H1 (cell line): ENCODE data around the gene ARHGEF6. TPM values are rescaled to one million over a fixed set of nuclear protein-coding genes. Genes with fewer than 3 reads are reported as not detected.

Experiments used
- CTCF ChIA-PET: fragments of 300-600 bp; sonication (Branson Sonifier 250); formaldehyde crosslinking; loops from one replicate; lab custom pipeline; 2021; ENCODE audit not compliant: partially characterized antibody; lab: Charles Lee
- POLR2A ChIA-PET: fragments of 300-600 bp; sonication (Branson Sonifier 250); formaldehyde crosslinking; loops from one replicate; lab custom pipeline; 2021; ENCODE audit warnings: inconsistent platforms; ENCODE audit not compliant: partially characterized antibody; lab: Charles Lee
- DNase-seq, 2 experiments: peaks; one replicate each; pipeline versions ENCODE4 v3.0.0 to v3.0.0-alpha.2; 2010 to 2022; ENCODE audit warnings: low spot score in 2 of 2, low read depth in 1 of 2, mixed read lengths in 1 of 2
- FAIRE-seq: peaks from 2 replicates; lab custom pipeline; 2011; peaks lifted over from hg19 to GRCh38; lab: Jason Lieb, UNC
- H2AFZ ChIP-seq: 2 replicates; pipeline ENCODE4 v1.8.1; 2012; ENCODE audit warnings: low read length, inconsistent platforms
- H2AK5ac ChIP-seq: 2 replicates; pipeline ENCODE4 v1.6.1; 2013; ENCODE audit warnings: low read depth, low read length
- H2BK120ac ChIP-seq: replicated peaks from 2 replicates; pipeline ENCODE3; 2013; ENCODE audit warnings: low read depth, low read length, inconsistent platforms
- H2BK12ac ChIP-seq: 2 replicates; pipeline ENCODE4 v1.6.1; 2013; ENCODE audit warnings: low read depth, low read length
- H2BK15ac ChIP-seq: 2 replicates; pipeline ENCODE4 v1.6.1; 2013; ENCODE audit warnings: low read length
- H2BK20ac ChIP-seq: 2 replicates; pipeline ENCODE4 v1.6.1; 2013; ENCODE audit warnings: low read length
- H2BK5ac ChIP-seq: 2 replicates; pipeline ENCODE4 v1.6.1; 2013; ENCODE audit warnings: low read depth, low read length
- H3K14ac ChIP-seq: 2 replicates; pipeline ENCODE4 v1.6.1; 2013; ENCODE audit warnings: inconsistent platforms; ENCODE audit not compliant: insufficient read length
- H3K18ac ChIP-seq: 2 replicates; pipeline ENCODE4 v1.6.1; 2013; ENCODE audit warnings: low read length; ENCODE audit errors: extremely low read depth
- H3K23ac ChIP-seq: 2 replicates; pipeline ENCODE4 v1.6.1; 2013; ENCODE audit warnings: inconsistent platforms; ENCODE audit not compliant: insufficient read length
- H3K23me2 ChIP-seq: 2 replicates; pipeline ENCODE4 v1.6.1; 2013; ENCODE audit warnings: low read depth, low read length
- H3K27ac ChIP-seq: 2 replicates; pipeline ENCODE4 v1.6.1; 2011; ENCODE audit warnings: low read depth, low read length, inconsistent platforms
- H3K27me3 ChIP-seq, 4 experiments: replicated peaks in 1 of 4; 1 replicate in 1 of 4; 2 replicates in 3 of 4; pipeline versions ENCODE4 v1.6.1 to v1.8.1; 2011 to 2013; ENCODE audit warnings: low read length in 3 of 4, mild to moderate bottlenecking in 3 of 4, inconsistent platforms in 2 of 4, mixed read lengths in 2 of 4, moderate library complexity in 1 of 4; ENCODE audit not compliant: control insufficient read depth in 3 of 4, insufficient read depth in 3 of 4; ENCODE audit errors: extremely low read depth in 1 of 4
- H3K36me3 ChIP-seq, 4 experiments: 2 replicates each; pipeline versions ENCODE4 v1.6.1 to v1.8.1; 2011 to 2013; ENCODE audit warnings: mild to moderate bottlenecking in 4 of 4, low read length in 3 of 4, moderate library complexity in 2 of 4, control low read depth in 1 of 4, inconsistent platforms in 1 of 4; ENCODE audit not compliant: insufficient read depth in 4 of 4, control insufficient read depth in 2 of 4
- H3K4ac ChIP-seq: replicated peaks from 2 replicates; pipeline ENCODE3; 2013; ENCODE audit warnings: low read length, low read depth, mixed read lengths, inconsistent platforms; ENCODE audit not compliant: insufficient read length
- H3K4me1 ChIP-seq, 4 experiments: replicated peaks in 1 of 4; 1 replicate in 1 of 4; 2 replicates in 3 of 4; pipeline versions ENCODE4 v1.6.1 to v1.8.1; 2011 to 2013; ENCODE audit warnings: low read length in 3 of 4, inconsistent platforms in 2 of 4, mixed read lengths in 1 of 4; ENCODE audit not compliant: insufficient read depth in 4 of 4, control insufficient read depth in 3 of 4
- H3K4me2 ChIP-seq, 2 experiments: 2 replicates each; pipeline versions ENCODE4 v1.6.1 to v1.8.1; 2011 to 2013; ENCODE audit warnings: low read depth in 2 of 2, low read length in 2 of 2, control low read depth in 1 of 2, inconsistent platforms in 1 of 2, mild to moderate bottlenecking in 1 of 2; ENCODE audit not compliant: insufficient read depth in 1 of 2
- H3K4me3 ChIP-seq, 4 experiments: fragments of 200-600, 300-600 bp in 1 of 4; sonication (generic), shearing (Covaris generic), sonication (Bioruptor Twin) in 1 of 4; 2 replicates each; pipeline versions ENCODE4 v1.5.1 to v1.8.1; 2011 to 2016; ENCODE audit warnings: low read length in 4 of 4, low read depth in 3 of 4, control low read depth in 2 of 4, inconsistent platforms in 2 of 4, mild to moderate bottlenecking in 2 of 4, mixed read lengths in 1 of 4, moderate library complexity in 1 of 4; ENCODE audit not compliant: insufficient read depth in 2 of 4; ENCODE audit errors: extremely low read depth in 1 of 4
- H3K56ac ChIP-seq: replicated peaks from 2 replicates; pipeline ENCODE3; 2013; ENCODE audit warnings: low read depth, mild to moderate bottlenecking, mixed read lengths, low read length, inconsistent platforms; ENCODE audit not compliant: insufficient read length
- H3K79me1 ChIP-seq: 2 replicates; pipeline ENCODE4 v1.6.1; 2013; ENCODE audit warnings: low read depth, low read length, control low read depth
- H3K79me2 ChIP-seq, 2 experiments: 2 replicates each; pipeline versions ENCODE4 v1.6.1 to v1.8.1; 2012 to 2013; ENCODE audit warnings: low read length in 2 of 2, mild to moderate bottlenecking in 2 of 2, inconsistent platforms in 1 of 2; ENCODE audit not compliant: insufficient read depth in 2 of 2, control insufficient read depth in 1 of 2
- H3K9ac ChIP-seq, 4 experiments: replicated peaks in 1 of 4; 1 replicate in 1 of 4; 2 replicates in 3 of 4; pipeline versions ENCODE4 v1.6.1 to v1.8.1; 2011 to 2013; ENCODE audit warnings: low read depth in 3 of 4, low read length in 3 of 4, control low read depth in 2 of 4, mild to moderate bottlenecking in 2 of 4, moderate library complexity in 2 of 4, inconsistent platforms in 1 of 4; ENCODE audit errors: extremely low read depth in 1 of 4
- H3K9me3 ChIP-seq, 2 experiments: 2 replicates each; pipeline versions ENCODE4 v1.6.1 to v1.8.1; 2012 to 2013; ENCODE audit warnings: mild to moderate bottlenecking in 2 of 2, moderate library complexity in 2 of 2, control low read depth in 1 of 2, inconsistent platforms in 1 of 2, low read depth in 1 of 2, low read length in 1 of 2, mixed read lengths in 1 of 2; ENCODE audit not compliant: insufficient read depth in 2 of 2
- H4K20me1 ChIP-seq, 2 experiments: replicated peaks in 1 of 2; 2 replicates each; pipeline versions ENCODE3 to v1.8.1; 2011 to 2013; ENCODE audit warnings: inconsistent platforms in 2 of 2, low read length in 2 of 2, mild to moderate bottlenecking in 1 of 2; ENCODE audit not compliant: insufficient read depth in 2 of 2, control insufficient read depth in 1 of 2
- H4K5ac ChIP-seq: 2 replicates; pipeline ENCODE4 v1.6.1; 2013; ENCODE audit warnings: low read length, low read depth, mixed read lengths, inconsistent platforms; ENCODE audit not compliant: insufficient read length
- H4K8ac ChIP-seq: 2 replicates; pipeline ENCODE4 v1.8.0; 2013; ENCODE audit warnings: mild to moderate bottlenecking, moderate library complexity, low read length, inconsistent platforms; ENCODE audit not compliant: insufficient read depth; ENCODE audit errors: extremely low read depth
- H4K91ac ChIP-seq: replicated peaks from 2 replicates; pipeline ENCODE3; 2013; ENCODE audit warnings: low read length, mixed read lengths, inconsistent platforms; ENCODE audit not compliant: insufficient read length
- ASH2L ChIP-seq: fragments of 200-600, 300-600 bp; sonication (generic); IDR thresholded peaks from one replicate; pipeline ENCODE4 v1.7.1; 2017; ENCODE audit warnings: low read length
- WGBS, 2 experiments: shearing (Covaris generic) in 1 of 2; methylation state at CpG; one replicate each; pipeline versions ENCODE4 v1.1.6 to v1.1.7; 2013 to 2015; ENCODE audit warnings: low lambda C conversion rate in 2 of 2, mixed read lengths in 2 of 2, inconsistent platforms in 1 of 2, low coverage in 1 of 2, missing lambda C conversion rate in 1 of 2; ENCODE audit not compliant: insufficient replicate concordance in 2 of 2, insufficient coverage in 1 of 2, insufficient read length in 1 of 2; ENCODE audit errors: extremely low coverage in 1 of 2, missing lambda C conversion rate in 1 of 2; 5-methylcytosine and 5-hydroxymethylcytosine counted together
- polyA plus RNA-seq, 7 experiments: library from polyadenylated mRNA; depleted of rRNA in 3 of 7; stranded (reverse) in 5 of 7; unstranded in 2 of 7; fragments of >200 nt in 5 of 7; fragments of 200-250 nt in 2 of 7; gene quantifications; 1 replicate in 5 of 7; 2 replicates in 1 of 7; 4 replicates in 1 of 7; pipeline versions ENCODE4 v1.2.1 to v1.2.3, GENCODE V29; 2011 to 2013; ENCODE audit warnings: missing spikeins in 2 of 7, mixed read lengths in 2 of 7
- total RNA-seq: library from RNA; stranded (reverse); fragmentation: NEBNext Ultra II Directional; extraction: Animal tissue kit (Norgen Biotek cat#: 25700); gene quantifications from 2 replicates; pipeline ENCODE4 v1.2.1, GENCODE V29; 2021

ARHGEF6 gene
- total and polyA plus RNA-seq, 2 of the 8 experiments (the other 6 are each of a cell fraction or from before 2014, with no cell fraction given), result 3.6 to 3.7 TPM

- Histone ChIP-seq H4K5ac (no peak overlapping the region), H2BK120ac (no peak overlapping the region), H3K4me2 (no peak overlapping the region), H2BK15ac (no peak overlapping the region), H3K4me1 (peaks cover 0 to 8% (median 4%) of the 10 kb centered on the region in 4 experiments; a peak in 5 of 7 replicates), H3K56ac (no peak overlapping the region), H2AK5ac (no peak overlapping the region), H3K4ac (no peak overlapping the region), H2AFZ (no peak overlapping the region), H2BK12ac (no peak overlapping the region), H4K20me1 (no peaks in the 10 kb centered on the region), H3K23ac (no peak overlapping the region), H3K18ac (no peak overlapping the region), H4K8ac (no peak overlapping the region), H3K79me2 (no peaks in the 10 kb centered on the region), H2BK5ac (no peak overlapping the region), H3K14ac (no peak overlapping the region), H3K27me3 (no peaks in the 10 kb centered on the region), H3K9me3 (no peaks in the 10 kb centered on the region), H3K9ac (no peak overlapping the region), H2BK20ac (no peak overlapping the region), H3K36me3 (no peaks in the 10 kb centered on the region), H3K4me3 (no peak overlapping the region), H3K79me1 (no peaks in the 10 kb centered on the region), H3K27ac (no peak overlapping the region), H3K23me2 (no peaks in the 10 kb centered on the region), H4K91ac (no peak overlapping the region)
- ChIA-PET CTCF (no interaction called here), POLR2A (no interaction called here)
- 85% methylated on average over 7 of the region's 8 CpGs; no CpG with 5 or more reads in 1 of the 2 experiments for WGBS, 2 experiments
- no peak for TF ChIP-seq ASH2L
- FAIRE-seq (no peak), DNase-seq (no peak)
Observed at GRCh38 chrX:136639506-136640176, 141.1 kb downstream of the ARHGEF6 start.
